Mucosa of descending colon (tissue), 3 donors: ENCODE data around the gene SULT2B1. TPM values are rescaled to one million over a fixed set of nuclear protein-coding genes. Genes with fewer than 3 reads are reported as not detected.

Experiments
- ATAC-seq: fragments of 200-7000 bp; cut with Tn5 transposase; one replicate; pipeline ENCODE4 v1.9.1; 2020; ENCODE audit warnings: mild to moderate bottlenecking, moderate library complexity
- DNase-seq, 3 donors: peaks; one replicate each; pipeline ENCODE4 v3.0.0-alpha.2; 2020
- H3K36me3 ChIP-seq: fragments of 200-600 bp; one replicate; pipeline ENCODE4 v1.8.0; 2021; ENCODE audit warnings: low read depth, mild to moderate bottlenecking
- H3K4me1 ChIP-seq: fragments of 200-600 bp; one replicate; pipeline ENCODE4 v1.8.0; 2021; ENCODE audit warnings: low read depth, mild to moderate bottlenecking
- H3K4me3 ChIP-seq: fragments of 200-600 bp; one replicate; pipeline ENCODE4 v1.8.0; 2021; ENCODE audit warnings: mild to moderate bottlenecking
- H3K9me3 ChIP-seq: fragments of 200-600 bp; one replicate; pipeline ENCODE4 v1.8.0; 2021; ENCODE audit warnings: mild to moderate bottlenecking
- CTCF ChIP-seq: fragments of 200-600 bp; IDR thresholded peaks from one replicate; pipeline ENCODE4 v1.8.0; 2022; ENCODE audit warnings: antibody characterized with exemption, mild to moderate bottlenecking
- intact Hi-C, 2 donors: fragments of 100-400 bp; cut with DNase I in 1 of 2; cut with micrococcal nuclease in 1 of 2; formaldehyde crosslinking; loops; one replicate each; pipeline versions ENCODE4 v1.11.0 to v1.11.1; 2022; cut with DNase I, micrococcal nuclease
- total RNA-seq, 3 donors: library from RNA; stranded (reverse); fragmentation: NEBNext Ultra II Directional in 2 of 3; extraction: Animal tissue kit (Norgen Biotek cat#: 25700) in 2 of 3; gene quantifications; one replicate each; pipeline versions ENCODE4 v1.2.1 to v1.2.4, GENCODE V29; 2021 to 2023
- donor health status: DM: no; HTN: no; CAD: no; lungs with moderate emphysema.
- donor health status: DM: no; HTN: no; CAD: no.
- donor health status: DM: no; HTN: yes; CAD: no.

SULT2B1 gene
- total RNA-seq, 3 donors from 2014 or later: 0.51 to 3.1 (median 1.1) TPM

GRCh38 chr19:48638831-48639381 is 86.9 kb downstream of the SULT2B1 start:
- intact Hi-C loops: no loop called here
- TF ChIP-seq CTCF: no peak
- DNase-seq: peak; percentile 53 to 72 (median 63)

DNA sequence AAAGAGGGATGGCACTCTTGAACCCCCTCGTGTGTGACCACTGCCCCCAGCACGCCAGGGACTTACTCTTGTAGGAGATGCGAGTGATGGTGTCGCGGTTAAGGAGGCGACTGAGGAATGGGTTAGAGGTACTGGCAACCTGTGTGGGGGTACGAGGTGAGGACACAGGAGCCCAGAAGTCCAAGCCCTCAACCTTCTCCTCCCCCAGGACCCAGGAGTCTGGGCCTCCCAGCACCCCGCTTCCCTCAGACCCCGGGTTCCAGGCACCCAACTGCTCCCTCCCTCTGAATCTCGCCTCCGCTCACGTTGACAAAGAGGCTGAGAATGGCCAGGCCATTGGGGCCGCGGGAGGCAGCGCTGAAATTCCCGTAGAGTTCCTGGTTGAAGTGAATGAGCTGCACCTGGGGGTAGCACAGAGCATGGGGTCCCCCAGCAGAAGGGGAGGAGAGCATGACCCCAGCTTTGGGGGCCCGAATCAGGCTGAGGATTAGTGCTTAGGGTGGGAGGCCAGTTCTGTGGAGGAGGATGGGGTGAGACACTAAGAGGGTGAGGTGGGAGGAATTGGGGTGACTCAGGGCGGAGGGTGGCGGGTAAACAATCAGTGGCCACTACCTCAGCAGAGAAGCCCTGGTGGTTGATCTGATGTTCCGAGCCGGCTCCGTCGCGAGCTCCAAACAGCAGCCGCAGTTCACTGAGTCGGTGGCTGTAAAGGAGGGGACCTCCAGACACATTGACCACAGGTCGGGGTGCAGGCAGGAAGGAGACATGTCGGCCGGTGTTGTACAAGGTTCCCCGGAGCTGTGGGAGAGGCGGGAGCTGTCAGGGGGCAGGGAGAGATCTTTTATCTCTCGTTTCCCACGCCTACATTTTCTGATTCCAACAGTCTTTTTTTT is 87.8 kb downstream of the SULT2B1 start:
- ATAC-seq (no peak), DNase-seq (peak in 1 of 3 donors; percentile 47)
- peaks cover 13% of the 10 kb centered on the region for H3K4me1 ChIP-seq
- no peaks in the 10 kb centered on the region for H3K9me3 ChIP-seq
- H3K4me3 ChIP-seq: no peak overlapping the region
- intact Hi-C loops: no loop called here
- TF ChIP-seq CTCF: no peak
- H3K36me3 ChIP-seq: no peaks in the 10 kb centered on the region

More at GRCh38 chr19:48638831-48639381, 86.9 kb downstream of the SULT2B1 start:
- Histone ChIP-seq H3K9me3 (no peaks in the 10 kb centered on the region), H3K4me3 (no peak overlapping the region), H3K36me3 (peaks cover 4% of the 10 kb centered on the region), H3K4me1 (peaks cover 22% of the 10 kb centered on the region)
- ATAC-seq: no peak

DNA sequence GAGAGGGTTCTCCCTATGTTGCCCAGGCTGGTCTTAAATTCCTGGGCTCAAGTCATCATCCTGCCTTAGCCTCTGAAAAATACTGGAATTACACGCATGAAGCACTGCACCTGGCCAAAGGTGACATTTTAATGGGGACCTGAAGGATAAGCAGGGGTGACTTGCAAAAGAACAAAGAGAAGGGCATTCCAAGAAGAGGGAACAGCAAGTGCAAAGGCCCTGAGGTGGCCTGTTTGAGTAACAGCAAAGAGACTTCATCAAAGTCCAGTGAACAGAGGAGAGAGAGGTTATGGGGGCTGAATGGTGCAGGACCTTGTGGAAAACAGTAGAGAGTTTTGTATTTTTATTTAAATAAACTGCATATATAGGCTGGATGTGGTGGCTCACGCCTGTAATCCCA is 89.9 kb downstream of the SULT2B1 start:
- ATAC-seq (no peak), DNase-seq (no peak)
- Histone ChIP-seq H3K36me3 (no peaks in the 10 kb centered on the region), H3K4me1 (peaks cover 16% of the 10 kb centered on the region), H3K9me3 (no peaks in the 10 kb centered on the region), H3K4me3 (no peak overlapping the region)
- intact Hi-C loops: no loop called here
- no peak for TF ChIP-seq CTCF

DNA sequence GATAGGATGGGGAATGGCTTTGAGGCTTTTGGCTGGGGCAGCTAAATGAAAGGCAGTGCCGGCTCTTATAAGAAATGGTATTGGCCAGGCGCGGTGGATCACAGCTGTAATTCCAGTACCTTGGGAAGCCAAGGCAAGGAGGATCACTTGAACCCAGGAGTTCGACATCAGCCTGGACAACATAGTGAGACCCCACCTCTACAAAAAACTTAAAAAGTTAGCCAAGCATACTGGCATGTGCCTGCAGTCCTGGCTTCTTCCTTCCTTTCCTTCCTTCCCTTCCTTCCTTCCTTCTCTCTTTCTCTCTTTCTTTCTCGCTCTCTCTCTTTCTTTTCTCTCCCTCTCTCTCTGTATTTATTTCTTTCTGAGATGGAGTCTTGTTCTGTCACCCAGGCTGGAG is 90.9 kb downstream of the SULT2B1 start:
- H3K4me1 ChIP-seq: peaks cover 12% of the 10 kb centered on the region
- ATAC-seq: no peak
- no peaks in the 10 kb centered on the region for H3K9me3 ChIP-seq
- DNase-seq: no peak
- TF ChIP-seq CTCF: no peak
- H3K36me3 ChIP-seq: no peaks in the 10 kb centered on the region
- H3K4me3 ChIP-seq: no peak overlapping the region
- intact Hi-C loops: no loop called here

DNA sequence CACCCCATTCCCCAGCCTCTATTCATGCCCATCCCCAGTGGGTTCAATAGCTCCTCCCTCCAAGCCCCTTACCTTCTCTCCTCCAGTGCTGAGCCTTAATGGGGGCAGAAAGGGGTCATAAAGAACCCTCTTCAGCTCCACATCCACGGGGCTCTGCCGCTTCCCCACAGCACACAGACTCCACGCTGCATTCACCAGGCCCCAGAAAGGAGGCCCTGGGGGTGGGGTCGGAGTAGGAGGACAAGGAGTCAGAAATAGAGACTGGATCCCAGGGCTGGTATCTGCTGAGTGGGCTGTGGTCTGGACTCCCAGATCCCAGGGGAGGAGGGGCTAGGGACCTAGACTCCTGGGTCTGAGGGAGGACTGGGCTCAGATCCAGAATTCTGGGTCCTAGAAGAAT is 92.4 kb downstream of the SULT2B1 start:
- Histone ChIP-seq H3K4me3 (no peak overlapping the region), H3K4me1 (peaks cover 8% of the 10 kb centered on the region), H3K9me3 (no peaks in the 10 kb centered on the region), H3K36me3 (no peaks in the 10 kb centered on the region)
- intact Hi-C loops: no loop called here
- ATAC-seq (no peak), DNase-seq (no peak)
- TF ChIP-seq CTCF: no peak
